ENCODE measurements around the gene NRL. TPM values are rescaled to one million over a fixed set of nuclear protein-coding genes. Genes with fewer than 3 reads are reported as not detected.

NRL gene
- total and polyA plus RNA-seq, 9 of the 15 experiments (the other 6 are each of a cell fraction or from before 2014, with no cell fraction given): 0.07 to 2.7 (median 1.4) TPM; not detected in 1

- H2AFZ ChIP-seq (ENCODE audit: low read depth, low read length): no peak overlapping the region
- no peaks in the 10 kb centered on the region for H3K9me1 ChIP-seq (ENCODE audit: control insufficient read depth, insufficient read depth, low read length)
- H3K4me3 ChIP-seq: no peak overlapping the region
- H3K4me1 ChIP-seq (replicated peaks in 1 of 2; ENCODE audit: control insufficient read depth in 2 of 2, insufficient read depth in 2 of 2, low read length in 2 of 2): peaks cover 0 to 4% of the 10 kb centered on the region in 2 experiments; a peak in 2 of 5 replicates
- ChIA-PET CTCF (ENCODE audit: low intra/inter-chr PET ratio) (no interaction called here), POLR2A (no interaction called here)
- no peak overlapping the region for H3K9ac ChIP-seq (ENCODE audit: insufficient read depth in 1 of 2, low read depth in 2 of 2, low read length in 2 of 2)
- H4K20me1 ChIP-seq (replicated peaks; ENCODE audit: control insufficient read depth, insufficient read depth, low read length): no peaks in the 10 kb centered on the region
- no peak overlapping the region for H3K27ac ChIP-seq (ENCODE audit: extremely low read depth, low read depth, low read length)
- 14% methylated on average over 2 of the region's 2 CpGs for whole genome bisulfite sequencing (ENCODE audit: insufficient coverage, low coverage, missing lambda C conversion rate)
- no peak for FAIRE-seq
- intact Hi-C loops (cut with micrococcal nuclease) (no loop called here), in situ Hi-C loops (cut with MboI) (no loop called here)
- H3K4me2 ChIP-seq (ENCODE audit: insufficient read depth, low read length): no peak overlapping the region
- no peaks in the 10 kb centered on the region for H3K79me2 ChIP-seq (ENCODE audit: control insufficient read depth, insufficient read depth, low read length)
- no peak for DNase-seq (ENCODE audit: extremely low read depth in 1 of 4, low spot score in 3 of 4)
- 0 out of 5 replicates have a peak, but pooled peaks cover 0 to 4% of the 10 kb centered on the region in 2 experiments for H3K27me3 ChIP-seq (ENCODE audit: control insufficient read depth in 2 of 2, insufficient read depth in 2 of 2, low read length in 2 of 2)
- TF ChIP-seq AFF1 (IDR thresholded peaks at IDR 0.05; ENCODE audit: low read depth in 1 of 2, partially characterized antibody in 2 of 2): no peak
- TF ChIP-seq PML (IDR thresholded peaks at IDR 0.05; ENCODE audit: low read length): no peak
- TF ChIP-seq HSF4 (CRISPR knock-in tag; IDR thresholded peaks at IDR 0.05; ENCODE audit: borderline replicate concordance): no peak
- no peak for TF ChIP-seq ZNF134 (CRISPR knock-in tag; conservative IDR thresholded peaks at IDR 0.05)
- no peak for TF ChIP-seq KHSRP (IDR thresholded peaks at IDR 0.05)
- TF ChIP-seq TEAD1 (CRISPR knock-in tag; IDR thresholded peaks at IDR 0.05): no peak
- TF ChIP-seq, protein P1, sequence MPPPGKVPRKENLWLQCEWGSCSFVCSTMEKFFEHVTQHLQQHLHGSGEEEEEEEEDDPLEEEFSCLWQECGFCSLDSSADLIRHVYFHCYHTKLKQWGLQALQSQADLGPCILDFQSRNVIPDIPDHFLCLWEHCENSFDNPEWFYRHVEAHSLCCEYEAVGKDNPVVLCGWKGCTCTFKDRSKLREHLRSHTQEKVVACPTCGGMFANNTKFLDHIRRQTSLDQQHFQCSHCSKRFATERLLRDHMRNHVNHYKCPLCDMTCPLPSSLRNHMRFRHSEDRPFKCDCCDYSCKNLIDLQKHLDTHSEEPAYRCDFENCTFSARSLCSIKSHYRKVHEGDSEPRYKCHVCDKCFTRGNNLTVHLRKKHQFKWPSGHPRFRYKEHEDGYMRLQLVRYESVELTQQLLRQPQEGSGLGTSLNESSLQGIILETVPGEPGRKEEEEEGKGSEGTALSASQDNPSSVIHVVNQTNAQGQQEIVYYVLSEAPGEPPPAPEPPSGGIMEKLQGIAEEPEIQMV (tag; conservative IDR thresholded peaks at IDR 0.05; ENCODE audit: low read depth): no peak
- no peak for TF ChIP-seq SUPT5H (IDR thresholded peaks at IDR 0.05)
- TF ChIP-seq LCOR (CRISPR knock-in tag; IDR thresholded peaks at IDR 0.05): no peak
- TF ChIP-seq ZNF277 (CRISPR knock-in tag; IDR thresholded peaks at IDR 0.05; ENCODE audit: borderline replicate concordance): no peak
- no peak for TF ChIP-seq SLC30A9 (CRISPR knock-in tag; IDR thresholded peaks at IDR 0.05)
- no peak for TF ChIP-seq ZNF197 (CRISPR knock-in tag; IDR thresholded peaks at IDR 0.05; ENCODE audit: low read depth)
- no peak for TF ChIP-seq HNRNPUL1 (IDR thresholded peaks at IDR 0.05; ENCODE audit: low read length)
- no peak for TF ChIP-seq MAZ (CRISPR knock-in tag; conservative IDR thresholded peaks at IDR 0.05 in 1 of 2, IDR thresholded peaks at IDR 0.05 in 1 of 2)
- no peak for TF ChIP-seq ATF7 (IDR thresholded peaks at IDR 0.05)
- TF ChIP-seq TEAD2 (tag; IDR thresholded peaks at IDR 0.05): no peak
- no peaks in the 10 kb centered on the region for H3K36me3 ChIP-seq (ENCODE audit: control insufficient read depth, insufficient read depth, low read length)
- no peak for ATAC-seq
- no peaks in the 10 kb centered on the region for H3K9me3 ChIP-seq (replicated peaks; ENCODE audit: control insufficient read depth, insufficient read depth, low read depth, low read length)
- no TSS peak for BruUV-seq (replicated peaks)
These were observed 76.1 kb downstream of the NRL start for GRCh38 chr14:24038686-24039085.
